Measurements from ENCODE around the gene PHRF1. TPM values are rescaled to one million over a fixed set of nuclear protein-coding genes. Genes with fewer than 3 reads are reported as not detected.

Gene PHRF1
- polyA plus RNA-seq, 5 donors, result 16.0 to 28.3 (median 20.4) TPM

- DNase-seq, result no peak
These were observed 16.6 kb downstream of the PHRF1 start for GRCh38 chr11:592918-593317.

GRCh38 chr11:593347-593746 is 17.1 kb downstream of the PHRF1 start:
- no peak for DNase-seq

GRCh38 chr11:595400-595799 is 19.1 kb downstream of the PHRF1 start:
- DNase-seq, result no peak

GRCh38 chr11:596374-596773 is 20.1 kb downstream of the PHRF1 start:
- no peak for DNase-seq

DNA sequence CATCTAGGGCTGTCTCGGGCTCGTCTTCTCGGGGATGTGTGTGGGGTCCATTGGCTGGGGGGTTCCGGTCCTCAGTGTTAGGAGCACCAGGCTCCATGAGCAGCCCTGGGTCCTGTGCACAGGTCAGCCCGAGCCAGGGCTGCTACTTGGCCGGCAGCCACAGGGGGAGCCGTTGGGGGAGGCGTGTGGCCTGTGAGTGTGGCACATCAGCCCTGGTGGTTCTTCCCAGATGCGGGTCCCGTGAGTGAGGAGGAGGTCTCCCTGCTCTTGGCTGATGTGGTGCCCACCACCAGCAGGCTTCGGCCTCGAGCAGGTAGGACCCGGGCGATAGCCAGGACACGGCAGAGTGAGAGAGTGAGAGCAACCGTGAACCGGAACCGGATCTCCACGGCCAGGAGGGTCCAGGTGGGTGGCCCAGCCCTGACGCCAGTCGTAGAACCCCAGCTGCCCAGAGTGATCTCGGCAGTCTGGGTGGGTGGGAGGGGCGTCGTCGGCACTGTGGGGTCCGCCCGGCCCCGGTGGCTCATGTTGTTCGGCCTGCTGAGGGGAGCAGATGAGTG is 21.0 kb downstream of the PHRF1 start:
- no peak for DNase-seq

GRCh38 chr11:598005-598680 is 21.9 kb downstream of the PHRF1 start:
- DNase-seq, result no peak

DNA sequence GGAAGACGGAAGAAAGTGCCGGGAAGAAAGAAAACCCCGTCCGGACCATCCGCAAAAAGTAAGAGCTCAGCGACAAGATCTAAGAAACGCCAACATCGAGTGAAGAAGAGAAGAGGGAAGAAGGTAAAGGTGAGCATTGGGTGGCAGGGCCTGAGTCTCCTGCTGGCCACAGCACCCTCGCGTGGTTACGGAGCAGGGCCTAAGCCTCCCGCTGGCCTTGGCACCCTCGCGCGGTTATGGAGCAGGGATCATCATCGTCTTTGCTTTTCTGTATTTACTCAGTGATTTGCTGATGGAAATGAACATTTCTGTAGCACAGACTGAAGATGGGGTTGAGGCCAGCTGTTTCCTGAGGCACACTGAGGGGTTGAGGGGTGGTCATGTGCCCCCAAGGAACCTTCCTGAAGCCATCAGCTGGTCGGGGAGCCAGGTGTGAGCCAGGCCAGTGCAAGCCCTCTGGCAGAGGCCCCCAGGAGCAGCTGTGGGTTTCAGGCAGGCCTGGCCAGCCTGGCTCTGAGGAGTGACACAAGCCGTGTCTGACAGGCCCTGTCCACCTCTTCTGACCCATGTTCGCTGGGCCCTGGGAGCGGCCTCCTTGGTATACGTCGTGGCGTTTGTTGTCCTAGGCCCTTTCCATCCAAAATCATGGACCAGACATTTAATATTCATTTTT is 25.4 kb downstream of the PHRF1 start:
- no peak for DNase-seq

DNA sequence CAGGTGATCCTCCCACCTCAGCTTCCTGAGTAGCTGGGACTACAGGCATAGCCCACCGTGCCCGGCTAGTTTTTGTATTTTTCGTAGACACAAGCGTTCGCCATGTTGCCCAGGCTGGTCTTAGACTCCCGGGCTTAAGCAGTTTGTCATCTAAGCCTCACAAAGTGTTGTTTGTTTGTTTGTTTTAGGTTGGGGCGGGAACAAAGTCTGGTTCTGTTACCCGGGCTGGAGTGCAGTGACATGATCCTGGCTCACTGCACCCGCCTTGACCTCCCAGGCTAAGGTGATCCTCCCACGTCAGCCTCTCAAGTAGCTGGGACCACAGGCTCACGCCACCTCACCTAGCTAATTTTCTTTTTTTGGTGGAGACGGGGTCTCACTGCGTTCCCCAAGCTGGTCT is 26.9 kb downstream of the PHRF1 start:
- no peak for DNase-seq

DNA sequence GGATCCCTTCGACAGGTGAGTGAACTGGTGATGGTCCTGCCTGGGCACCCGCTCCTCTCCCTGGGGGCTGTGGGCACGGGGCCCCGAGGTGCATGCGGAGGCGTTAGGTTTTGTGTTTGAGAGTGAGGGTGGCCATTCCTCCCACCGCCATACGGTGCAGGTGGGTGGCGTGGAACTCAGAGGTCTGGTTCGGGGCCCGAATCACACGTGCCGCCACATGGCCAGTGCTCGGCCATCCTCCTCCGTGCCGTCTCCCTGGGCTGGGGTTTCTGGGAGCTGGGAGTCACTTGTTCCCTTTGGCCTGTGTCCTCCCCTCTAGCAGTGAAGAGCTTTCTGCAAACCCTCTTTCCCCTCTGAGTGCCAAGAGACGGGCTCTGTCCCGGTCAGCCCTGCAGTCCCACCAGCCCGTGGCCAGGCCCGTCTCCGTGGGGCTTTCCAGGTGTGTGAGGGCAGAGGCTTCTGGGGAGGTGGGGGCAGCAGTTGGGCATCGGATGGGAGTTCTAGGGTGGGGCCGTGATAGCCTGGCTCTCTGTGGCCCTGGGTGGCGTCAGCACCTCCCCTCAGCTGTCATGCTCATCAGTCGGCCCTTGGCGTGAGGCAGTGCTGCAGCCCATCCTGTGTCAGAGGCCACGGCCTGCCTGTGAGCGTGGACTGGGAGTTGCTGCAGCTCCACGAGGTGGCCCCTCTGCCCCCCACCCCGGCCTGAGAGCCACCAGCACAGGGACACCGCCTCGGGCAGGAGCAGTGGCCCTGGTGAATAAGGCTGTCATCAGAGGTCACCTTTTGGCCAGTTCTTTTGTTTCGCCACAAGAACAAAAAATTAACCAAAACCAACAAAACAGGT is 29.2 kb downstream of the PHRF1 start:
- no peak for DNase-seq

GRCh38 chr11:606245-606644 is 30.0 kb downstream of the PHRF1 start:
- no peak for DNase-seq

DNA sequence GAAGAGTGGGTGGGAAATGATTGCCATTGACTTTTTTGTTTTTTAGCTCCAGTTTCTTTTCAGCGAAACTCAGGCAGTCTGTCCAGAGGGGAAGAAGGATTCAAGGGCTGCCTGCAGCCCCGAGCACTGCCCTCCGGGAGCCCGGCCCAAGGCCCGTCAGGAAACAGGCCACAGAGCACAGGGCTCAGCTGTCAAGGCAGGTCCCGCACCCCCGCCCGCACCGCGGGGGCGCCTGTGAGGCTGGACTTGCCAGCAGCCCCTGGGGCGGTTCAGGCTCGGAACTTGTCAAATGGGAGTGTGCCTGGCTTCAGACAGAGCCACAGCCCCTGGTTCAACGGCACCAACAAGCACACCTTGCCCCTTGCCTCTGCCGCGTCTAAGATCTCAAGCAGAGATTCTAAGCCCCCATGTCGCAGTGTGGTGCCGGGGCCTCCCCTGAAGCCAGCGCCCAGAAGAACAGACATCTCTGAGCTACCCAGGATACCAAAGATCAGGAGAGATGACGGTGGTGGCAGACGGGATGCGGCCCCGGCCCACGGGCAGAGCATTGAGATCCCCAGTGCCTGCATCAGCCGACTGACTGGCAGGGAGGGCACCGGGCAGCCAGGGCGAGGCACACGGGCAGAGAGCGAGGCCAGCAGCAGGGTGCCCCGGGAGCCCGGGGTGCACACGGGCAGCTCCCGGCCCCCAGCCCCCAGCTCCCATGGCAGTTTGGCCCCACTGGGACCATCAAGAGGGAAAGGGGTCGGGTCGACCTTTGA is 30.9 kb downstream of the PHRF1 start:
- DNase-seq, result no peak

DNA sequence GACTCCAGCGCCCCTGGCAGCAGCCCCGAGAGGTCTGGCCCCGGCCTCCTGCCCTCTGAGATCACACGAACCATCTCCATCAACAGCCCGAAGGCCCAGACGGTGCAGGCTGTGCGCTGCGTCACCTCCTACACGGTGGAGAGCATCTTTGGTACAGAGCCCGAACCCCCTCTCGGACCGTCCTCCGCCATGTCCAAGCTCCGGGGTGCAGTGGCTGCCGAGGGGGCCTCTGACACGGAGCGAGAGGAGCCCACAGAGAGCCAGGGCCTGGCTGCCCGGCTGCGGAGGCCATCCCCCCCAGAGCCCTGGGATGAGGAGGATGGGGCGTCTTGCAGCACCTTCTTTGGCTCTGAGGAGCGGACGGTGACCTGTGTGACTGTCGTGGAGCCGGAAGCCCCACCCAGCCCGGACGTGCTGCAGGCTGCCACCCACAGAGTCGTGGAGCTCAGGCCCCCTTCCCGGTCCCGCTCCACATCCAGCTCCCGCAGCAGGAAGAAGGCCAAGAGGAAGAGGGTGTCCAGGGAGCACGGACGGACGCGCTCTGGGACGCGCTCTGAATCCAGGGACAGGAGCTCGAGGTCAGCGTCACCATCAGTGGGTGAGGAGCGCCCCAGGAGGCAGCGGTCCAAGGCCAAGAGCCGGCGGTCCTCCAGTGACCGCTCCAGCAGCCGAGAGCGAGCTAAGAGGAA is 31.8 kb downstream of the PHRF1 start:
- DNase-seq, result no peak

DNA sequence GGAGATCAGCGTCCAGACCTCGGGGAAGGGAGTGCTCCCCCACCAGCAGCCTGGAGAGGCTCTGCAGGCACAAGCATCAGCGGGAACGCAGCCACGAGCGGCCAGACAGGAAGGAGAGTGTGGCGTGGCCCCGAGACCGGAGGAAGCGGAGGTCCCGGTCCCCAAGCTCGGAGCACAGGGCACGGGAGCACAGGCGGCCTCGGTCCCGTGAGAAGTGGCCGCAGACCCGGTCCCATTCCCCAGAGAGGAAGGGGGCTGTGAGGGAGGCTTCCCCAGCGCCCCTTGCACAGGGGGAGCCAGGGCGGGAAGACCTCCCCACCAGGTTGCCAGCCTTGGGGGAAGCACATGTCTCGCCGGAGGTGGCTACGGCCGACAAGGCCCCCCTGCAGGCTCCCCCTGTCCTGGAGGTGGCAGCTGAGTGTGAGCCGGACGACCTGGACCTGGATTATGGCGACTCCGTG is 32.6 kb downstream of the PHRF1 start:
- no peak for DNase-seq

GRCh38 chr11:609341-609811 is 33.1 kb downstream of the PHRF1 start:
- no peak for DNase-seq

DNA sequence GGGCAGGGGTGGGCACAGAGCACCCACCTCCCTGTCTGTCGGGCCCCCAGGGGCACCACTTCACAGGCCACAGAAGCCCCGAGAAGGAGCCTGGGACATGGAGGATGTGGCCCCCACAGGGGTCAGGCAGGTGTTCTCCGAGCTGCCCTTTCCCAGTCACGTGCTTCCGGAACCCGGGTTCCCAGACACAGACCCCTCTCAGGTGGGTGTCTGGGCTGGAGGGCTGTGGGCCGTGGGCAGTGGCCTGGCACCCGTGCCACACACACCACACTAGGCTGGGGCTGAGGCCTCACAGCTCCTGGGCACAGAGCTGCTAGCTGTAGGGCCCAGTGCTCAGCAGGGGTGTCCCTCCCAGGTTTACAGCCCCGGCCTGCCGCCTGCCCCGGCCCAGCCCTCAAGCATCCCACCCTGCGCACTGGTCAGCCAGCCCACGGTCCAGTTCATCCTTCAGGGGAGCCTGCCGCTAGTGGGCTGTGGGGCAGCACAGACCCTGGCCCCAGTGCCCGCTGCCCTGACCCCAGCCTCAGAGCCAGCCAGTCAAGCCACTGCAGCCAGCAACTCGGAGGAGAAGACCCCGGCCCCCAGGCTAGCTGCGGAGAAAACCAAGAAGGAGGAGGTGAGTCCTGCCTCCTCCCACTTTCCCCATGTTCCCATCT is 34.0 kb downstream of the PHRF1 start:
- DNase-seq, result no peak

DNA sequence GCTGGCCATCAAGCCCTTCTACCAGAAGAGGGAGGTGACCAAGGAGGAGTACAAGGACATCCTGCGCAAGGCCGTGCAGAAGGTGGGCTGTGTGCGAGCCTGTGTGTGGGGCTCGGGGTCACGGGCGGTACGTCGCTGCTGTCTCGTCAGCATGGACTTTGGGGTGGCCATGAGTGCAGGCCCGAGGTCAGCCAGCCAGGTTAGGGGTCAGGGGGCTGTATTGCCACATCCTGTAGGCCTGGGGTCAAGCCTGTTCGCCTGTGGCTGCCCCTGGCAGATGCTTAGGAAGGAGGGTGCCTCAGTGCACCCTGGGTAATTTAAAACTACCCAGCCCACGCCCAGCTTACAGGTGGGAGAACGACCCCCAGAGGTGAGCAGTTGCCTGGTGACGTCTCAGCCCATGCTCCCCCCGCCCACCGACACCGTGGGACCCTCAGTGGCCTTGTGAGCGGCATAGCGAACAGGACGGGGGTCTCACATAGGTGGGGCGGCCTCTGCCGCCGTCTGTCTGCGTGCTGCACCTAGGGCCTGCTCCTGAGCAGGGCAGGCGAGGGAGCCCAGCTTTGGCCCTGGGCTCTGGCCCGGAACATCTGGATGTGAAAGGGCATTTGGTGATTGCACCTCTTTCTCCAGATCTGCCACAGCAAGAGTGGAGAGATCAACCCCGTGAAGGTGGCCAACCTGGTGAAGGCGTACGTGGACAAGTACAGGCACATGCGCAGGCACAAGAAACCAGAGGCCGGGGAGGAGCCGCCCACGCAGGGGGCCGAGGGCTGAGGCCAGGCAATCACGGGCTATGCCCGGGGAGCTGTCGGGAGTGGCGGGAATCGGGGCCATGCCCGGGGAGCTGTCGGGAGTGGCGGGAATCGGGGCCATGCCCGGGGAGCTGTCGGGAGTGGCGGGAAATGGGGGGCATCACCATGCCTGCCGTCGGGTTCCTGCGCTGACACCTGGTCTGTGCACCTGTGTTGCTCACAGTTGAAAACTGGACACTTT is 35.0 kb downstream of the PHRF1 start:
- DNase-seq, result no peak

GRCh38 chr11:612201-612960 is 36.1 kb downstream of the PHRF1 start:
- DNase-seq, result no peak

DNA sequence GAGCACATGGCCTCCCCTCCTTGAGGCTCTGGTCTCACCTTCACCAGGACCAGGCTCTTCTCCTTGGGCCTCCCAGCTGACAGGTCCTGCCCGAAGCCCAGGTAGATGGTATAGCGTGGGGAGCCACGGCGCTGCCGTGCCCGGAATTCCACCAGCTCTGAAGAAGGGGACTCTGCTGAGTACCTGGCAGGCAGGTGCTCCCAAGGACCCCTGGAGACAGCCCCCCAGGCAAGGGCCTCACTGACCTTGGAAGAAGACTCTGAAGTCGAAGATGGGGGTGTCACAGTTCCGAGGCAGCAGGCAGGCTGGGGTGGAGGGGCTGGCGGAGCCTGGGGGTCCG is 36.7 kb downstream of the PHRF1 start:
- DNase-seq, result no peak

All from right lung (tissue), 5 donors.